Neuronal stem cell (in vitro differentiated cells): ENCODE measurements around the gene CPEB3.

Experiments used
- DNase-seq: peaks from one replicate; pipeline ENCODE4 v3.0.0-alpha.2; 2013; ENCODE audit warnings: low spot score
- H2AFZ ChIP-seq: one replicate; pipeline ENCODE4 v1.6.1; 2013; ENCODE audit warnings: mild to moderate bottlenecking, low read length, inconsistent platforms
- H2AK5ac ChIP-seq: 2 replicates; pipeline ENCODE4 v1.6.1; 2013; ENCODE audit warnings: low read depth, mild to moderate bottlenecking, inconsistent platforms, low read length, moderate library complexity, mixed read lengths
- H2BK120ac ChIP-seq: 2 replicates; pipeline ENCODE4 v1.6.1; 2013; ENCODE audit warnings: low read depth, mild to moderate bottlenecking, inconsistent platforms, low read length, moderate library complexity, mixed read lengths
- H2BK12ac ChIP-seq: one replicate; pipeline ENCODE4 v1.6.1; 2013; ENCODE audit warnings: low read length, inconsistent platforms
- H2BK15ac ChIP-seq: 2 replicates; pipeline ENCODE4 v1.6.1; 2013; ENCODE audit warnings: mild to moderate bottlenecking, low read length, inconsistent platforms, mixed read lengths
- H2BK5ac ChIP-seq: one replicate; pipeline ENCODE4 v1.6.1; 2013; ENCODE audit warnings: inconsistent platforms, mild to moderate bottlenecking, low read length, moderate library complexity
- H3K14ac ChIP-seq: one replicate; pipeline ENCODE4 v1.6.1; 2013; ENCODE audit warnings: low read length, inconsistent platforms
- H3K18ac ChIP-seq: 2 replicates; pipeline ENCODE4 v1.6.1; 2013; ENCODE audit warnings: low read length, inconsistent platforms
- H3K23ac ChIP-seq: 2 replicates; pipeline ENCODE4 v1.6.1; 2013; ENCODE audit warnings: low read depth, mild to moderate bottlenecking, mixed read lengths, low read length, inconsistent platforms; ENCODE audit not compliant: poor library complexity
- H3K27ac ChIP-seq: replicated peaks from 3 replicates; pipeline ENCODE4 v1.5.1; 2013; ENCODE audit warnings: low read length, inconsistent platforms
- H3K27me3 ChIP-seq, 3 experiments: 2 replicates each; pipeline ENCODE4 v1.6.1; 2013; ENCODE audit warnings: low read length in 3 of 3, mild to moderate bottlenecking in 2 of 3, inconsistent platforms in 1 of 3, low read depth in 1 of 3, mixed read lengths in 1 of 3, moderate library complexity in 1 of 3; ENCODE audit not compliant: control insufficient read depth in 3 of 3, insufficient read depth in 3 of 3
- H3K36me3 ChIP-seq, 2 donors: replicated peaks in 1 of 2; 2 replicates each; pipeline ENCODE4 v1.6.1; 2013; ENCODE audit warnings: low read length in 2 of 2; ENCODE audit not compliant: control insufficient read depth in 2 of 2, insufficient read depth in 2 of 2
- H3K4ac ChIP-seq: 2 replicates; pipeline ENCODE4 v1.6.1; 2013; ENCODE audit warnings: inconsistent platforms, mild to moderate bottlenecking, low read length, moderate library complexity
- H3K4me1 ChIP-seq, 2 donors: 1 replicate in 1 of 2; 2 replicates in 1 of 2; pipeline ENCODE4 v1.6.1; 2013; ENCODE audit warnings: low read length in 2 of 2, low read depth in 1 of 2; ENCODE audit not compliant: control insufficient read depth in 2 of 2, insufficient read depth in 1 of 2
- H3K4me2 ChIP-seq: one replicate; pipeline ENCODE4 v1.6.1; 2013; ENCODE audit warnings: mild to moderate bottlenecking, low read length, inconsistent platforms; ENCODE audit not compliant: insufficient read depth, poor library complexity, severe bottlenecking
- H3K4me3 ChIP-seq, 2 donors: 2 replicates each; pipeline ENCODE4 v1.5.1; 2013; ENCODE audit warnings: low read length in 2 of 2, mild to moderate bottlenecking in 2 of 2, inconsistent platforms in 1 of 2, moderate library complexity in 1 of 2
- H3K79me1 ChIP-seq: one replicate; pipeline ENCODE4 v1.6.1; 2013; ENCODE audit warnings: low read depth, mild to moderate bottlenecking, inconsistent platforms, low read length, moderate library complexity
- H3K9ac ChIP-seq: one replicate; pipeline ENCODE4 v1.6.1; 2013; ENCODE audit warnings: mild to moderate bottlenecking, low read depth, low read length, inconsistent platforms; ENCODE audit not compliant: poor library complexity
- H3K9me3 ChIP-seq, 2 donors: replicated peaks in 1 of 2; 2 replicates each; pipeline versions ENCODE3 to v1.6.1; 2013; ENCODE audit warnings: low read length in 2 of 2, mild to moderate bottlenecking in 2 of 2, inconsistent platforms in 1 of 2, low read depth in 1 of 2, mixed read lengths in 1 of 2, moderate library complexity in 1 of 2; ENCODE audit not compliant: control insufficient read depth in 2 of 2, insufficient read depth in 1 of 2
- H4K8ac ChIP-seq: one replicate; pipeline ENCODE4 v1.6.1; 2013; ENCODE audit warnings: low read depth, mild to moderate bottlenecking, inconsistent platforms, low read length, moderate library complexity
- H4K91ac ChIP-seq: one replicate; pipeline ENCODE4 v1.6.1; 2013; ENCODE audit warnings: low read length, low read depth, mild to moderate bottlenecking, inconsistent platforms; ENCODE audit not compliant: poor library complexity
- WGBS, 2 donors: extraction: QIAGEN DNeasy Blood & Tissue Kit; methylation state at CpG; one replicate each; pipeline ENCODE4 v1.1.7; 2013; ENCODE audit warnings: missing lambda C conversion rate in 2 of 2, mixed read lengths in 1 of 2; ENCODE audit not compliant: insufficient read length in 2 of 2, insufficient replicate concordance in 1 of 2; ENCODE audit errors: extremely low coverage in 2 of 2; 5-methylcytosine and 5-hydroxymethylcytosine counted together

CPEB3 gene

GRCh38 chr10:92284112-92284704, 6.7 kb downstream of the CPEB3 start:
- no peak overlapping the region for H3K18ac ChIP-seq
- no peak overlapping the region for H3K14ac ChIP-seq
- H2BK5ac ChIP-seq: no peak overlapping the region
- H3K27me3 ChIP-seq: no peaks in the 10 kb centered on the region
- H4K8ac ChIP-seq: no peak overlapping the region
- no peak overlapping the region for H4K91ac ChIP-seq
- no peak overlapping the region for H2AK5ac ChIP-seq
- no peak overlapping the region for H2BK120ac ChIP-seq
- WGBS, 2 donors: no CpG with 5 or more reads among the region's 10 CpGs
- no peak overlapping the region for H2BK15ac ChIP-seq
- H3K36me3 ChIP-seq: no peaks in the 10 kb centered on the region
- H3K4ac ChIP-seq: no peak overlapping the region
- H3K9ac ChIP-seq: no peak overlapping the region
- DNase-seq: no peak
- H2BK12ac ChIP-seq: no peak overlapping the region
- no peaks in the 10 kb centered on the region for H3K79me1 ChIP-seq
- H3K9me3 ChIP-seq: no peaks in the 10 kb centered on the region
- H3K4me1 ChIP-seq: no peaks in the 10 kb centered on the region
- no peak overlapping the region for H3K23ac ChIP-seq
- no peak overlapping the region for H2AFZ ChIP-seq
- H3K4me2 ChIP-seq: no peak overlapping the region
- H3K4me3 ChIP-seq: no peak overlapping the region
- no peak overlapping the region for H3K27ac ChIP-seq

DNA sequence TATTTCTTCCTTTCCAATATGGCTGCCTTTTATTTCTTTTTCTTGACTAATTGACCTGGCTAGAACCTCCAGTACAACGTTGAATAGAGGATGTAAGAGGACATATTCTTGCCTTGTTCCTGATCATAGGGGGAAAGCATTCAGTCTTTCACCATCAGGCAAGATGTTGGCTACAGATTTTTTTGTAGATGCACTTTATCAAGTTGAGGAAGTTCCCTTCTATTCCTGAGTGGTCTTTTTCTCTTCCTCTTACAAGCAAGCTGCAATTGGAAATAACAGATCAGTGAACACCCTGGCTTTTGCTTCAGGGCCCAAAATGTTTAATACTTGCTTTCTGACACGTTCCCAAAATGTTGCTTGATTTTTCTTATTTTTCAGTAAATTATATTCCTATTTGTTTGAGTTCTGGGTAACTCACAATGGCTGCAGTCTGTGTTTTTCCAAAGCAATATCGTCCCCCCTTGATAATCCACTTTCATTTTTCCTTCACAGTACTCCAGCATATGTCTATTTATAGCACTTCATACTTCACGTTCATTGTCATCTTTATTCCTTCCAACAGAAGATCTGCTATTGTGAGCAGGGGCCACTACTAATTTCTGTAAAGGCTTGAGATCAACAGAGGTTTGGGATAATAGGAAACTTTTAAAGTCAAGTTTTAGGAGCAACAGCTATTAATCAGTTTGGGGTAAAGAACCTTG, 11.7 kb downstream of the CPEB3 start:
- Histone ChIP-seq H3K9me3 (no peaks in the 10 kb centered on the region), H3K9ac (no peak overlapping the region), H3K4me1 (no peaks in the 10 kb centered on the region), H3K27ac (no peak overlapping the region), H3K18ac (no peak overlapping the region), H3K4ac (no peak overlapping the region), H2BK15ac (no peak overlapping the region), H3K4me3 (no peak overlapping the region), H2BK5ac (no peak overlapping the region), H3K4me2 (no peak overlapping the region), H3K36me3 (no peaks in the 10 kb centered on the region), H3K23ac (no peak overlapping the region), H3K79me1 (no peaks in the 10 kb centered on the region), H2BK120ac (no peak overlapping the region), H4K91ac (no peak overlapping the region), H3K27me3 (no peaks in the 10 kb centered on the region), H3K14ac (no peak overlapping the region), H2AFZ (no peak overlapping the region), H4K8ac (no peak overlapping the region), H2AK5ac (no peak overlapping the region), H2BK12ac (no peak overlapping the region)
- no peak for DNase-seq
- WGBS, 2 donors: no CpG with 5 or more reads among the region's 4 CpGs

DNA sequence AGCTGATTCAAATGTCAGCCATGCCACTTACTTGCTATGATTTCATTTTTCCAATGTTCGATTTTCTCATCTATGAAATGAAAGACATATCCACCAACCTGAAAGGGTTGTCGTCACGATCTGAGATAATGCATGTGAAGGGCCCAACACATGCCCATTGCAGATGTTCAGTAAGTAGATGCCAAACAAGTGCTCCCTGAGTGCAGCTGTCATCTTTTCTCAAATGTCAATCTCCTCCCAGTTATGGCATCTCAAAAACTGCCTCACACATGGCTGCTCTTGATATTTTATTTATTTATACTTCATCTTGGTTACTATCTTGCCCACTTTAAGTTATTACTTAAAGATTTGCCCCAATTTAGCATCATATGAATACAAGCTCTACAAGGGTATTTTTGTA, 16.8 kb downstream of the CPEB3 start:
- no peak overlapping the region for H3K14ac ChIP-seq
- no peak overlapping the region for H2BK120ac ChIP-seq
- no peak for DNase-seq
- no CpG with 5 or more reads among the region's 3 CpGs for WGBS, 2 donors
- H3K23ac ChIP-seq: no peak overlapping the region
- H3K79me1 ChIP-seq: no peaks in the 10 kb centered on the region
- no peaks in the 10 kb centered on the region for H3K4me1 ChIP-seq
- no peaks in the 10 kb centered on the region for H3K36me3 ChIP-seq
- H4K91ac ChIP-seq: no peak overlapping the region
- no peak overlapping the region for H3K4ac ChIP-seq
- no peak overlapping the region for H2BK15ac ChIP-seq
- H3K9ac ChIP-seq: no peak overlapping the region
- H2AK5ac ChIP-seq: no peak overlapping the region
- no peak overlapping the region for H4K8ac ChIP-seq
- no peak overlapping the region for H2BK12ac ChIP-seq
- H3K18ac ChIP-seq: no peak overlapping the region
- no peaks in the 10 kb centered on the region for H3K9me3 ChIP-seq
- no peak overlapping the region for H3K4me3 ChIP-seq
- H3K27me3 ChIP-seq: no peaks in the 10 kb centered on the region
- no peak overlapping the region for H3K4me2 ChIP-seq
- H2BK5ac ChIP-seq: no peak overlapping the region
- no peak overlapping the region for H2AFZ ChIP-seq
- no peak overlapping the region for H3K27ac ChIP-seq

DNA sequence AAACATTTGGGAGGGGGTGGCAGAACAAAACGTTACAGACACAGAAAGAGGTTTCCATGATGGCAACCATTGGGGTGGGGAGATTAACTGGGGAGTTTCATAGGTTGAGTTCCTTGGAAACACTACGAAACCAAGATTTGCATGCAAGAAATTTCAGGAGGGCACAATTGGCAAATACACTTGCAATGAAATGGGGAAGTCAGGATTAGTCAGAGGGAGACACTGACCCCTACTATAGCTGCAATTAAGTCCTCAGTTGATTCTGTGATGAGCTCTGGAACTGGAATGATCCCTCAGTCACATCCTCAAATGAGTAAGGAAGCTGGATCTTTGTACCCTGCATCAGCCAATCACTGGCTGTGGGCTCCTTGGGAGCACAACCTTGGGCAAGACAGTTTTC, 22.1 kb downstream of the CPEB3 start:
- Histone ChIP-seq H2BK120ac (no peak overlapping the region), H2BK5ac (no peak overlapping the region), H4K8ac (no peak overlapping the region), H2BK15ac (no peak overlapping the region), H2AFZ (no peak overlapping the region), H3K36me3 (no peaks in the 10 kb centered on the region), H3K9ac (no peak overlapping the region), H2BK12ac (no peak overlapping the region), H4K91ac (no peak overlapping the region), H3K27me3 (no peaks in the 10 kb centered on the region), H3K4me2 (no peak overlapping the region), H3K27ac (no peak overlapping the region), H3K23ac (no peak overlapping the region), H3K4me1 (no peaks in the 10 kb centered on the region), H3K14ac (no peak overlapping the region), H2AK5ac (no peak overlapping the region), H3K4ac (no peak overlapping the region), H3K18ac (no peak overlapping the region), H3K4me3 (no peak overlapping the region), H3K9me3 (no peaks in the 10 kb centered on the region), H3K79me1 (no peaks in the 10 kb centered on the region)
- DNase-seq: no peak
- no CpG with 5 or more reads among the region's 2 CpGs for whole genome bisulfite sequencing, 2 donors
